ENCODE measurements around the gene RCAN2. TPM values are rescaled to one million over a fixed set of nuclear protein-coding genes. Genes with fewer than 3 reads are reported as not detected.

RCAN2 gene
- total and polyA plus RNA-seq, 7 donors: 2.6 to 108 (median 20.0) TPM

DNA sequence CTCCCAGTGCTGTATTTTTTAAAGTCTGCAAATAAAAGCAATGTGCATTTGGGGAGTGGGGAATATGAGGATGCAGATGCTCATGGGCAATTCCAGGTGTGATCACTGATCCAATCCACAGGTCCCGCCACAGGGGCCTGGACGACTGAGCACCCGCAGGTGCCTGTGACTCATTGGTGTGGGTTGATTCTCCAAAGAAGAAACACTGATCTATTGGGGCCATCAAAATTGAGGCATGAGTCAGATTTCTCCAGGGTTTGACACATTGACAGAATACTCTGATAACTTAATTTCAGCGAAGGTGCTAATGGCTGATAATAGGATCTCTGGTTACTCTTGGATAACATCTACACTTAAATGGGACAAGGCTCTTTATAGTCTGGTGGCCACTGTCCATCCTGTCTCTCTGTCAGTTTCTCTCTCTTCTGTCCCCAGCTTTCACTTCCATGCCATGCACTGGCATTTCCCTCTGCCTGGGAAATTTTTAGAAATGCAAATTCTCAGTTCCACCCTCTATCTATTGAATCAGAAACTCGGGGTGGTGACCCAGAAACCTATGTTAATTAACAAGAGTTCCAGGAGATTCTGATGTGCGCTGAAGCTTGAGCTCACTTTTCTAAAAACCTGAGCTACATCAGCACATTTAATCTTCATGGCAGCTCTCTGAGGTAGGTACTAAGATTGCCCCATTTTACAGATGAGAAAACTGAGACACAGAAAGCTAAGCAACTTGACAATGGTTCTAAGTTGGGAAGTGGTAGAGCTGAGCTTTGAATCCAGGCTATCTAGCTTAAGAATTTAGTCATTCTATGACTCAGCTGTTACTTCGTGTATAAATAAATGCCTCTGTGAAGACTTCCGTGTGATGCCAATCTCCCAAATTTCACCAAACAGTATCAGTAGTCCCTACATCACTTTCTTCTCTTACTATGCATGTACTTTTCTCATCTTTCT is 10.2 kb upstream of the RCAN2 start:
- Histone ChIP-seq H3K4me3 (no peak overlapping the region), H3K27me3 (ENCODE audit: insufficient read depth in 3 of 3, low read length in 2 of 3) (no peaks in the 10 kb centered on the region), H3K9me3 (no peaks in the 10 kb centered on the region), H3K36me3 (ENCODE audit: insufficient read depth in 1 of 2, low read depth in 1 of 2) (no peaks in the 10 kb centered on the region), H3K4me1 (peaks cover 12% of the 10 kb centered on the region), H3K27ac (no peak overlapping the region)
- intact Hi-C loops (cut with DNase I): no loop called here
- ATAC-seq: peak in 1 of 4 donors; percentile 26
- TF ChIP-seq, protein P1, sequence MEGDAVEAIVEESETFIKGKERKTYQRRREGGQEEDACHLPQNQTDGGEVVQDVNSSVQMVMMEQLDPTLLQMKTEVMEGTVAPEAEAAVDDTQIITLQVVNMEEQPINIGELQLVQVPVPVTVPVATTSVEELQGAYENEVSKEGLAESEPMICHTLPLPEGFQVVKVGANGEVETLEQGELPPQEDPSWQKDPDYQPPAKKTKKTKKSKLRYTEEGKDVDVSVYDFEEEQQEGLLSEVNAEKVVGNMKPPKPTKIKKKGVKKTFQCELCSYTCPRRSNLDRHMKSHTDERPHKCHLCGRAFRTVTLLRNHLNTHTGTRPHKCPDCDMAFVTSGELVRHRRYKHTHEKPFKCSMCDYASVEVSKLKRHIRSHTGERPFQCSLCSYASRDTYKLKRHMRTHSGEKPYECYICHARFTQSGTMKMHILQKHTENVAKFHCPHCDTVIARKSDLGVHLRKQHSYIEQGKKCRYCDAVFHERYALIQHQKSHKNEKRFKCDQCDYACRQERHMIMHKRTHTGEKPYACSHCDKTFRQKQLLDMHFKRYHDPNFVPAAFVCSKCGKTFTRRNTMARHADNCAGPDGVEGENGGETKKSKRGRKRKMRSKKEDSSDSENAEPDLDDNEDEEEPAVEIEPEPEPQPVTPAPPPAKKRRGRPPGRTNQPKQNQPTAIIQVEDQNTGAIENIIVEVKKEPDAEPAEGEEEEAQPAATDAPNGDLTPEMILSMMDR (IDR thresholded peaks at IDR 0.05): no peak
- 69 to 88% (median 78%) methylated on average over 8 of the region's 8 CpGs for WGBS, 3 donors
- no peak for DNase-seq

DNA sequence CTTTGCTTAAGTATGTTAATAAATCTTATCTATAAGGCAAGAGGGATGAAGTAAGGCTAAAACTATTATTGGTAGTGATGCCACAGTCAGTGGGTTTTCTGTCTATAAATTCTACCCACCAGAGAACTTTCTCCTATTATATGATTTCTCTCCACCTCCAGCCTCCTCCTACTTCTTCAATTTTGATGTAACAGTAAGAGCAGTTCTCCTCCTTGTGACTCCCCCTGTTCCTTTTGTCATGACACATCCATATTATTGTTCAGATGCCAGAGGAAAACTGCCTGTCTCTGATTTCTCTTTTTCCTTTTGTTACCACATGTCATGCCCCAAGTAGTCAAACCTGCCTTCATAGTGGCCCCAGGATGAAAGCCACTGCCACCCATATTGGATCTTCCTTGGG is 9.1 kb upstream of the RCAN2 start:
- TF ChIP-seq, protein P1 (IDR thresholded peaks at IDR 0.05): no peak
- H3K27me3 ChIP-seq (ENCODE audit: insufficient read depth in 3 of 3, low read length in 2 of 3): no peaks in the 10 kb centered on the region
- DNase-seq: no peak
- H3K4me3 ChIP-seq: no peak overlapping the region
- no peak overlapping the region for H3K27ac ChIP-seq
- ATAC-seq: no peak
- H3K4me1 ChIP-seq: peaks cover 12% of the 10 kb centered on the region
- intact Hi-C loops (cut with DNase I): no loop called here
- H3K36me3 ChIP-seq (ENCODE audit: insufficient read depth in 1 of 2, low read depth in 1 of 2): no peaks in the 10 kb centered on the region
- H3K9me3 ChIP-seq: no peaks in the 10 kb centered on the region

DNA sequence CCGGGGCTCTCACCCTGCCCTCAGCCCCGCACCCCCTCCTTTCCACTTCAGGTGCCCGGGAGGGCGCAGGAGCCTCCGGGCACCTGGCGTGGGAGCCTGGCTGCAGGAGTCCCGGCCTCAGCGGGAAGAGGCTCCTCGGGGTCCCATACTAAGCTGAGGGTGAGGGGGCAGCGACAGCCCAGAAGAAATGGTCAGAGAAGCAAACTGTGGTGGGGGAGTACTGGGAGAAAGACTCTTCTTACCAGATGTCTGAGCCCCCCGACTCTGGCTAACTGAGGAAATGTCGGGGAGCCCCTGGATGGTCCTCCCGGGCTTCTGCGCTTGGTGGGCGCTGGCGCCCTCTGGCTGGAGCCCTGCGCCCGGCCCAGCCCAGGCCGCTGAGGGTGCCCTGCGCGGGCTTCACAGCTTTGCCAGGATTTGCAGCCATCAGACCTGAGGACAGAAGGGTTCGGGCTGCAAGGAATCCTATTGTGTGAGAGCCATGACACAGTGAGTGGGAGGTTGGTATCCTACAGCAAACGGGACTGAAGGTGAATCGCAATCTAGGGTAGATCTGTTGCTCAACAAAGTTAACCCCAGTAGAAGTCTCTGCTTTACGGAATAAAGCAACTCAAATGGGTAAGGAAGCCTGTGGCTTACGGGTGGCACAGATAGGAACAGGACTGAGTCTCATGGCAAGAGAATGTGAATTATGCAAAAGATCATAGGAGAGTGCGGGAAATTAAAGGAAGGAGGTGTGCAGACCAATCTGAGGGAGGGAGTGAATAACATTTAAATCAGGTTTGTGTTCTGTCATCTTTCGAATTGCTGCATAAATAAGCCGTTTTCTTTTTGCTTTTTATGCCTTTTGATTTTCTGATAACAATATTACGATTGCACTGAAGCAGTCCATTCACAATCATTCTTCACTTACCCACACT is 639 bp upstream of the RCAN2 start:
- Histone ChIP-seq H3K9me3 (no peaks in the 10 kb centered on the region), H3K27ac (peak overlapping the region; percentile 70), H3K4me3 (peak overlapping the region; percentile 81), H3K27me3 (ENCODE audit: insufficient read depth in 3 of 3, low read length in 2 of 3) (no peaks in the 10 kb centered on the region), H3K4me1 (no peaks in the 10 kb centered on the region), H3K36me3 (ENCODE audit: insufficient read depth in 1 of 2, low read depth in 1 of 2) (no peaks in the 10 kb centered on the region)
- peak; percentile 87 to 91 (median 90) for ATAC-seq
- intact Hi-C loops (cut with DNase I): loop anchor here (2.0 to 10.0 kb wide), 6 partner anchors 55 to 270 kb away; no protein-coding TSS in a partner anchor
- 8 to 12% (median 8%) methylated on average over 29 to 30 of the region's 30 CpGs for WGBS, 3 donors
- TF ChIP-seq, protein P1 (IDR thresholded peaks at IDR 0.05): peak; percentile 75
- peak; percentile 57 to 68 for DNase-seq

DNA sequence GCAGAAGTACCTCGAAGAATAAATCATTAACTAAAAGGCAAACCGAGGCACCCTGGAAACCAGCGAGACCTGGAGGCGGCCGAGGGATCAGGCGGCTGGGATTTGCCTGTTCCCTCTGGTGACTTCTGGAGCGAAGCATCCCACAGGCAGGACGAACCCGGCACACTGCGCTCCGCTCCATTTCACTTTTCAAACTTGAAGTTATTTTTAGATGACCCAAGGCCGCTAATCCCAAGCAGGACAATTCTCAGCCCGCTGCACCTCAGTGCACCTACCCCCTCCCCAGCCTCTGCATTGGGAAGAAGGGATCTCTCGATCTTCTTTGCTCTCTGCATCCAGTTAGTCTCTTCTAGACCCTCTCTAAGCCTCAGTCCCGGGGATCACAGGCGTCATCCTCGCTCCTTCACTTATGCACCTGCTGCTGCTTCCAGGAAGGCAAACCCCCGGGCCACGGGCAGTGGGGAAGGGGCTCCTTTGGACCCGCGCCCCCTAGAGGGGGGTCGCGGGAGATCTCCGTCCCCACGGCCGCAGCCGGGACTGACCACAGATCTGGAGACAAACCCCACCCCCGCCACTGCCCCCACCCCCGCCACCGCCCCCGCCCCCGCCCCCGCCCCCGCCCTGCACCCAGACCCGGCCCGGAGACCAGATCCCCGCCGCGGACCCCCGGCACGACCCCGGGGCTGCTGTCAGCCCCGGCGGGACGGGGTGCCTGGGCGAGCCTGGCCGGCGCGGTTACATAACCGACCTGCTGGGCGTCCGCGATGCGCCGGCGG is 636 bp downstream of the RCAN2 start:
- 2 to 10% (median 2%) methylated on average over 21 to 56 of the region's 56 CpGs for WGBS, 3 donors
- TF ChIP-seq, protein P1 (IDR thresholded peaks at IDR 0.05): peak; percentile 0
- H3K9me3 ChIP-seq: no peaks in the 10 kb centered on the region
- H3K27me3 ChIP-seq (ENCODE audit: insufficient read depth in 3 of 3, low read length in 2 of 3): no peaks in the 10 kb centered on the region
- ATAC-seq (peak; percentile 39 to 73 (median 50)), DNase-seq (peak; percentile 22 to 65)
- H3K4me3 ChIP-seq: peak overlapping the region; percentile 81
- H3K4me1 ChIP-seq: no peaks in the 10 kb centered on the region
- H3K36me3 ChIP-seq (ENCODE audit: insufficient read depth in 1 of 2, low read depth in 1 of 2): no peaks in the 10 kb centered on the region
- peak overlapping the region; percentile 70 for H3K27ac ChIP-seq
- intact Hi-C loops (cut with DNase I): loop anchor here (2.0 to 10.0 kb wide), 6 partner anchors 53 to 268 kb away; no protein-coding TSS in a partner anchor

Measured in psoas muscle (tissue), 8 donors.